Erythroblast (primary cell): Measurements from ENCODE around the gene THSD4.

Experiments used
- DNase-seq, 2 experiments: peaks; one replicate each; lab custom pipeline; 2025; lab: John Stamatoyannopoulos, UW
- GATA1 ChIP-seq: IDR thresholded peaks from 2 replicates; pipeline ENCODE4 v1.6.1; 2011; ENCODE audit warnings: low read depth, mild to moderate bottlenecking, control low read depth, low read length, moderate library complexity
- POLR2A ChIP-seq: IDR thresholded peaks from 2 replicates; pipeline ENCODE4 v1.6.1; 2011; ENCODE audit warnings: mild to moderate bottlenecking, low read length

THSD4 gene

DNA sequence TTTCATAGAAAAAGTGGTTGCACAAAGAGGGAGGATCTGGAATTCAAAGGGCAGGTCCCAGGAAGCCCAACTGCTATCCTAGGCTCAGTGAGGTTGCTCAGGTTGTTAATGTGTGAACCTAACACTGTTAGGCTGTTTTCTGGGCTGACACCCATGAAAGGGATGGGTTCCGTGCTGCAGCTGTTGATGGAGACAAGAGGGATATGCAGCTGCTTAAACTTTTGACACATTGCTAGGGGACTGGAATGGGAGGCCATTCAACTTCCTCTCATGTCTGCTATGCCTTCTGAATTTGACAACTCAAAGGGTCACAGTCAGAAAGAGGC lies 497.1 kb downstream of the THSD4 start:
- TF ChIP-seq GATA1 (no peak), POLR2A (no peak)
- DNase-seq: no peak

DNA sequence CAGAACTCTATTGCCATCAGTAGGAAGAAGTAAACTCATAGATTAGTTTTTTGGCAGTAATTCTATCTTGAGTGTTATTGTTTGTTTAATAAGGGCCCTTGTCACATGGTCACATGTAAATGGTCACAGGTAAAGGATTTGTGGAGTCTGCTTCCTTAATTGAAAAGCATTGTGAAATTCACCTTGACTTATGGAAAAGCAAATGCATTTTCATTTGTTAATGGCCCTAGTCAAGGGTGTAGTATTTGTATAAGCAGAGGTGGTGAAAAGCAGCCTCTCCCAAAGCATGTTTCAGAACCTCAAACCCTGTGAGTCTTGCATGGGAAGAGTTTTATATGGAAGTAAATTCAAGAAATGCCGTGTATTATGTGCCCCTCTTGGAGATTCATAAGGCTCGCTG lies 497.6 kb downstream of the THSD4 start:
- no peak for TF ChIP-seq POLR2A
- TF ChIP-seq GATA1: no peak
- no peak for DNase-seq

- no peak for TF ChIP-seq POLR2A
- no peak for TF ChIP-seq GATA1
- no peak for DNase-seq
These were observed 507.8 kb downstream of the THSD4 start for GRCh38 chr15:71623111-71623510.

DNA sequence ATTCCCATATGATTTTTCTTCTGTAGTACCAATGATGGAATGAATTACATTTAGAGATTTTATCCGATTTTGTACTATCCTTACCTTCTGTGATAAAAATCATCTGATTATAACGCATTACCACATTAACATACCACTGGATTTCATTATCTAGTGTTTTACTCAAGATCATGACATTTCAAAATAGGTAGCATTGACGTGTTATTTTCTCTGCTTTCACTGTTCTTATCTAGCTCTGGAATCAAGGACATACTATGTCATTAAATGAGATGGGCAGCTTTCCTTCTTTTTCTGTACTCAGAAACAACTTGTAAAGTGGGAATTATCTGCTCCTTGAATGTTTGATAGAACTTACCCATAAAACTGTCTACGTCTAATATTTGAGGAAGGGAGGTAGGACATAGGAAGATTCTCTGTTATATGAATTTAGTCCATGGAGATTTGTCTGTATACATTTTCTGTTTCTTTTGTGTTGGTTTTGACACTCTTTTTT lies 511.4 kb downstream of the THSD4 start:
- DNase-seq: no peak
- TF ChIP-seq GATA1: no peak
- TF ChIP-seq POLR2A: no peak

DNA sequence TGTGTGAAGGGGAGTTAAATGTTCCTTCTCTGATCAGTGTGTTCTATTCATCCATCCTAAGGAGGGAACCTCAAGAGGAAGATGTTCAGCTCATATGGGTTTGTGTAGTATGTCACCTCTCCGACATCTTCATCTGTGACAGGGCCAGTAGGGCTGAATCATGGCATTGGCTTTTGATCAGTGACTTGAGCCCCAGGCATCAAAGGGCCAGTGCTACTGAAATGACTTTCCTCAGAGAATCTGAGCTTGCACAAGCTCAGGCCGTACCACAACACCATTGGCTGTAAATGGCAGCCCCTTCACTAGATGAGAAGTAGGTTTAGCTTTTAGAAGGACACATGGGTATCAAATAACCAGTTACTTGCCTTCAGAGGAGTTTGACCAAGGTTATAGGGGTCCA lies 511.9 kb downstream of the THSD4 start:
- TF ChIP-seq GATA1 (no peak), POLR2A (no peak)
- no peak for DNase-seq

DNA sequence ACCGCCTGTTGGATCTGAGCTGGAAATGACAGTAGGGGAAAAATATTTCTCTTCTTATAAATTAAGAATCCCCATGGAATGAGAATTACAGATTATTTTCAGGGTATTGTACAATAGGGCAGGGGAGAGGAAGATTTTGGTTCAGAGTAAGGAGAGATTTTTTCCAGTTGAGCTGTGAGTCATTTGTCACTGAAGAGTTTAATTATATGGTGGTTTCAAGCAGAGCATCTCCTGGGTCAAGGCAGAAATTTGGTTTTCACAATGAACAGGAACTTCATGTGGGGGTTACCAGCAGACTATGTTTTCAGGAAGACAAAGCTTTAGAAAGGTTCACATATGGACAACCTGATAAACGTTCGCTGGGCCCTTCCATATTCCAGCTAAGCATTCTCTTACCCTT lies 512.3 kb downstream of the THSD4 start:
- no peak for DNase-seq
- TF ChIP-seq POLR2A (no peak), GATA1 (no peak)

DNA sequence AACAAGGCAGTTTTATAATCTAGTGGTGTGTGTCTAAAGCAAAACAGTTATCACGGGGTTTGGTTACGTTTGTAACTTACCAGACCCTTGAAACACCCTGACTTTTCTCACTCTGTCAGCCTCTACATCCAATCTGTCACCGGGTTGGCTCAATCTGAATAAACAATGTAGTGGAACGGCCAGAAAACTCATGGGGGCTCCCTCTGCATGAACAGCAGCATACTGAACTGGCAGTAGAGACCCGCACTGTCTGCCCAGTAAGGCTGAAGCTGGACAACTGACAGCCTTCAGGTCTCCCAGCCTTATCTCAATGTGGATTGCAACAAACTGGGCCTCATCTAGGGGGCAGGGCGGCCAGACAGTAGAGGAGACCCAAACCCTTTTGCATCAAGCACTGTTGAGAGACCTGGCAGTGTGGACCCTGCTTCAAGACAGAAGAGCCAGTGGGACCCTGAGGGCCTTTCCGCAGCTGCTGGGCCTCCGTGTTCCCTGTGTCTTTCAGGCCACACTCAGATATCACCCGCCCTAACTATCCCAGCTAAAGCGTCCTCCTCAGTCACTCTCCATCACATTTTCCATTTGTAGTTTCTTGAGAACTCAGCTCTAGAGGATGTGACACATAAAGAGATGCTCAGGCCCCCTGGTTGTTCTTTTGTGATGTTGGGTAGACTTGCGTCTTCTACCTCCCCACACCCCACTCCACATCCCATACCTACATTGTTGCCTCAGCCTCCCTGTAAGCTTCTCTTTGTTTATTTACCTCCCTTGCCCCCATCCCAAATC lies 513.9 kb downstream of the THSD4 start:
- DNase-seq: no peak
- no peak for TF ChIP-seq GATA1
- no peak for TF ChIP-seq POLR2A

DNA sequence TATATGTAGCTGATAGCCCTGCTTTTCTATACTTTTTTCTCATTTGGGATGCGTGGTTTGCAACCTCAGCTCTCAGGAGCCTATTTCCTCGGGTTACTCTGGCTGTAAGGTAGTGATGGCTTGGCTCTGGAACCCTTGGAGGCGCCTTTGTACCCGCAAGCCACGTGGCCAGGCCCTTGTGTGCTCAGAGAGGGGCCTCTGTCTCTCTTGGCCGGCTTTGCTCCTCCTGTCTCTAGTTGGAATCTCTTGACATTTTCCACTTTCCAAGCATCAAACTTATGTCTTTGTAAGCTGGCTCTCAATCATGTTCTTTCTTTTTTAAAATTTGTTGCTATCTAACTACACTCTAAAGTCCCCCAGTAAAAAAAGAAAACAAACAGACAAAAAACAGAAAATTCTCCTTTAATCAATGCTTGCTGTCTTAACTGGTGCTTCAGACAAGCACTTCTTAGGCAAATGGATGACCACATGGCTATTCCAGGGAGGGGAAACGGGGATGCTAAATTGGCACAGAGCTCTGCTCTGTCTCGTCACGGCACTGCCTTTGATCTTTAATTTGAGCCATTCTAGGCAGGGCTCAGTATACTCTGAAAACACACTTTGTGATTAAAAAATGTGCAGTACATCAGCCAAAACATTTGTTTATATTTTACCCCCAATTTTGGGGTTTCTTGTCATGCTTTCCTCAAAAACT lies 514.7 kb downstream of the THSD4 start:
- no peak for TF ChIP-seq GATA1
- no peak for TF ChIP-seq POLR2A
- no peak for DNase-seq

DNA sequence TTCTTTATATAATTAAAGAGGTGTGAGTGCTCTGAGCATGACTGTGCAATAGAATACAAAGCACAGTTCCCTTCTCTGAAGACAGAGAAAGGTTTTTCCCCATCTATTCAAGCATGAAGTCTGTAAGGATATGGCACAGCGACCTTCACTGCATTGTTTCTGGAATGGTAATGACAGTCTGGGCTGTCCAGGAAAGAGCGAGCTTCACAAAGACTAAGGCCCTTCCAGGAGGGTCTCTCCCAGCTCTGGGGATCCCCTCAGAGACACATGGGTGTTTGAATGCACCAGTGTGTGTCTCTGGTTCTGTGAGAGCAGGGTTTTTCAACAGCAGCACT lies 515.2 kb downstream of the THSD4 start:
- DNase-seq: no peak
- TF ChIP-seq GATA1 (no peak), POLR2A (no peak)

DNA sequence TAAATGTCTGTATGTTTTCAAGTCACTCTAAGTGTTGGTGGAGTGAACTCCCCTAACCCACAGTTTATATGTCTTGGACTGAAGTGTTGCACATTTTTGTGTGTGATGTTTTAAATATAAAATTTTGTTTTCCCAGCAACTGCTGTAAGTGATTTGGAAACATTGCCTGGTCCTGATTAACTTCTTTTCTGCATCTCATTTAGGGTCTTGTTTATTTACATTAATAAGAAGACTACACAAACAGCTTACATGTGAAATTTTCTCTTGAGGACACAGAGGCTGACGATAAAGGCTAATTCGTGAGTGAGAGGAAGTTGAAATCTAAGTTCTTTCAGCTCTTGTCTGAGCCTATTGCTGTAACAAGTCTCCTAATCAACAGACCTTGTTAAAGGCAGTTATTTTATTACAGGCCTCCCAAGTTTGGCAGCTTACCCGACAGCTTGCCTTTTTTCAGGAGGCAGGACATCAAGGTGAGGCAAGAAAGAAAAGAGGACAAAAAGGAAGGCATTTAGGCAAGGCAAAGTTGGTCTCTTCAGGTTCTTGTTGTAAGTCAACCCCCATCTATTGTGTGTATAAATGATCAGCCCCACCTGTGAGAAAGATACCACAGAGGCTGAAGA lies 517.4 kb downstream of the THSD4 start:
- no peak for DNase-seq
- no peak for TF ChIP-seq GATA1
- TF ChIP-seq POLR2A: no peak

- no peak for DNase-seq
- no peak for TF ChIP-seq POLR2A
- no peak for TF ChIP-seq GATA1
These were observed 519.7 kb downstream of the THSD4 start for GRCh38 chr15:71634820-71635560.

DNA sequence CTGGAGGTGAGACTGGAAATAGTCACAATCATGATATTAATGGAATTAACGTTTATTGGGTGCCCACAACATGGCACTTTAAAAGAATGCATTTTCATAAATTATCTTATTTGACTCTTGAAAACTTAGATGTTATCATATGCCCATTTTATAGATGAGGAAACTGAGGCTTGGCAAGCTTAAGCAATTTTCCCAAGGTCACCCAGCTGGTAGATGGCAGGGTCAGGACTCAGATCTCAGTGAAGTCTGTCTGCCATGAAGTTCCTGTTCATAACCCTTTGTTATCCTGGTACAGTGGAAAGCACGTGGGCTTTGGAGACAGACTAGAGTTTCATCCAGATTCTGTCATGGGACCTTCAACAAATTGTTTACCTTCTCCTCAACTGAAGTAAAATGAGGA lies 520.5 kb downstream of the THSD4 start:
- DNase-seq: no peak
- TF ChIP-seq POLR2A (no peak), GATA1 (no peak)

DNA sequence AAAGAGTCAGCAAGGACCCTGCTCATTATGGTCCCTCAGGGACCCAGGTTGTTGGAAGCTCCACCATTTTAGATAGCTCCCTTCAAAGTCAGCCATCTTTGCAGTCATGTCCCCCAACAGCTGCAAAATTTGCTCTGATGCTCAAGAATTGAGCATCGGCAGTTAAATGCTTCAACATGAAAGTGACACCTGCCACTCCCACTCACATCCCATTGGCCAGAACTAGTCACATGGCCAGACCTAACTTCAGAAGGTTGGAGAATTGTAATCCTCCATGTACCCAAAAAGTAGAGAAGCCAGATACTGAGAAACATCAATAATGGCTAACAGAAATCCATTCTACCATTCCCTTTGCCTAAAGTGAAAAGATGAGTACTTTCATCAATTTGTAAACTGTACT lies 523.6 kb downstream of the THSD4 start:
- DNase-seq: no peak
- TF ChIP-seq GATA1 (no peak), POLR2A (no peak)

- no peak for DNase-seq
- TF ChIP-seq POLR2A: no peak
- no peak for TF ChIP-seq GATA1
These were observed 524.2 kb downstream of the THSD4 start for GRCh38 chr15:71639471-71639870.

DNA sequence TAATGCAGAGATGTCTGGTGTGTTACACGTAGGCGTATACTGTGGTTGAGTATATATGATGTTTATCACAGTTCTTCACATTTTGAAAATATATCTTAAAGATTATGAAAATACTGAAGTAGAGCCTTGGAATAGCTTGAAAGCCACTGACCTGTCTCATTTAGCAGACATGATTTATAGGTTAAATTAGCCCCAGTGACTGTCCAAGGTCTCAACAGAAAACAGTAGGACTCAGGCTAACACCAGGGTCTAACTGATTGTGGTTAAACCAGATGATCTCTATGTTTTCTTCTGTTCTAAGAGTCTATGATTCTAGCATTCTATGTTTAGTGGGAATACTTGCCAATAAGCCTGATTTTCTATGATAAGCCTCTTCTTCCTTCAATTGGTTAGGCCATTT lies 528.6 kb downstream of the THSD4 start:
- no peak for TF ChIP-seq GATA1
- no peak for TF ChIP-seq POLR2A
- DNase-seq: no peak
